Measurements from ENCODE around the gene FOLR2.

FOLR2 gene

GRCh38 chr11:72230764-72231365, 14.3 kb downstream of the FOLR2 start:
- no peak for DNase-seq

GRCh38 chr11:72231396-72232259, 15.0 kb downstream of the FOLR2 start:
- no peak for DNase-seq

- DNase-seq, result no peak
Measured at GRCh38 chr11:72232260-72233055, 15.9 kb downstream of the FOLR2 start.

- no peak for DNase-seq
Measured at GRCh38 chr11:72233056-72233772, 16.6 kb downstream of the FOLR2 start.

- DNase-seq, result no peak
Measured at GRCh38 chr11:72233773-72234513, 17.3 kb downstream of the FOLR2 start.

GRCh38 chr11:72234514-72234830, 17.9 kb downstream of the FOLR2 start:
- DNase-seq, result no peak

- no peak for DNase-seq
Measured at GRCh38 chr11:72234920-72235319, 18.3 kb downstream of the FOLR2 start.

GRCh38 chr11:72235351-72236057, 18.9 kb downstream of the FOLR2 start:
- no peak for DNase-seq

GRCh38 chr11:72236083-72236697, 19.6 kb downstream of the FOLR2 start:
- no peak for DNase-seq

GRCh38 chr11:72236774-72237111, 20.1 kb downstream of the FOLR2 start:
- no peak for DNase-seq

GRCh38 chr11:72237112-72237931, 20.7 kb downstream of the FOLR2 start:
- no peak for DNase-seq

- no peak for DNase-seq
Measured at GRCh38 chr11:72238040-72238450, 21.5 kb downstream of the FOLR2 start.

GRCh38 chr11:72238492-72239312, 22.1 kb downstream of the FOLR2 start:
- DNase-seq, result no peak

GRCh38 chr11:72239313-72239848, 22.8 kb downstream of the FOLR2 start:
- DNase-seq, result no peak

GRCh38 chr11:72239849-72240460, 23.4 kb downstream of the FOLR2 start:
- no peak for DNase-seq

GRCh38 chr11:72240461-72241290, 24.1 kb downstream of the FOLR2 start:
- DNase-seq, result no peak

- no peak for DNase-seq
Measured at GRCh38 chr11:72241291-72241781, 24.7 kb downstream of the FOLR2 start.

GRCh38 chr11:72242141-72242540, 25.5 kb downstream of the FOLR2 start:
- no peak for DNase-seq

Data from NCI-H2081 treated with DMSO at 0.1 percent for 48 hours (cell line).